Lower leg skin (tissue), 3 donors: Measurements from ENCODE around the gene SLIT3.

Experiments
- CTCF ChIP-seq, 3 donors: fragments of 450-650 bp; IDR thresholded peaks; one replicate each; pipeline ENCODE4 v1.5.1; 2016; ENCODE audit warnings: antibody characterized with exemption in 3 of 3, mild to moderate bottlenecking in 3 of 3, moderate library complexity in 2 of 3
- POLR2A ChIP-seq, 2 donors: fragments of 450-650 bp; IDR thresholded peaks; one replicate each; pipeline ENCODE4 v1.6.1; 2016 to 2017; ENCODE audit warnings: antibody characterized with exemption in 2 of 2, mild to moderate bottlenecking in 1 of 2, moderate library complexity in 1 of 2

GRCh38 chr5:169036079-169036805 is 264.7 kb downstream of the SLIT3 start:
- TF ChIP-seq CTCF (IDR thresholded peaks at IDR 0.05) (no peak), POLR2A (IDR thresholded peaks at IDR 0.05) (no peak)
